ENCODE data around the gene PLXNB1.

The PLXNB1 gene

GRCh38 chr3:48364840-48365239, 65.0 kb downstream of the PLXNB1 start:
- no peak for DNase-seq

GRCh38 chr3:48361928-48362327, 68.0 kb downstream of the PLXNB1 start:
- no peak for DNase-seq

DNA sequence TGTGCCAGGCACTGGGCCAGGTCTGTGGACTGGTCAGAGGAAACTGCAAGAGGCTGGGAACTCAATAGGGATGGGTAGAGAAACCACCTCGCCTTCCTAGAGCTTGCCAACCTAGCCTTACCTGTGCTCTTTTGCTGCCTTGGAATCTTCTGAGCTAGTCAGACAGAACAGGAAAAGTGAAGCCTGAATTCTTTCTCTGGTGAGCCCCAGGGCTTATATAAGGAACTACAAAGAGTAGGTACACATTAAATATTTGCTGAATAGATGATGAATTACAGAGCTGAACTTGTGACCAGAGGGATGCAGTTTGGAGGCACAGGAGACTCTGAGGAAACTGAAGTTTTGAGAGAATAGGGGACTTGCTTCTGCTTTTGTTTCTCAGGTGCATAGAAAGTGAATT, 73.5 kb downstream of the PLXNB1 start:
- no peak for DNase-seq

GRCh38 chr3:48353987-48354386, 75.9 kb downstream of the PLXNB1 start:
- DNase-seq, result no peak
